Activated T-helper 17 cell treated with anti-CD3 and anti-CD28 coated beads, Interleukin-2, amount 50 U/mL, for 72 hours (primary cell): ENCODE measurements around the gene CBY1. TPM values are rescaled to one million over a fixed set of nuclear protein-coding genes. Genes with fewer than 3 reads are reported as not detected.
A peak's percentile ranks its signal among the peaks of the same experiment; 100 is the strongest.
"Not testable (repeated sequence)": the region's sequence is repeated elsewhere in the genome, so short reads cannot be mapped to it uniquely, and the experiment has no call there.

Experiments used
- ATAC-seq: fragments of 150-1000 bp; cut with Tn5 transposase; replicated peaks from 2 replicates; pipeline ENCODE4 v1.10.0; 2021; ENCODE audit warnings: mild to moderate bottlenecking, moderate library complexity
- H3K27ac Mint-ChIP-seq: one replicate; pipeline ENCODE4 v1.8.0; 2022; ENCODE audit warnings: mixed read lengths
- H3K27me3 Mint-ChIP-seq: one replicate; pipeline ENCODE4 v1.8.0; 2022; ENCODE audit warnings: mixed read lengths
- H3K36me3 Mint-ChIP-seq: one replicate; pipeline ENCODE4 v1.8.0; 2022; ENCODE audit warnings: low read depth, mild to moderate bottlenecking, mixed read lengths
- H3K4me1 Mint-ChIP-seq: one replicate; pipeline ENCODE4 v1.8.0; 2022; ENCODE audit warnings: mixed read lengths
- H3K4me3 Mint-ChIP-seq: one replicate; pipeline ENCODE4 v1.8.0; 2022; ENCODE audit warnings: mild to moderate bottlenecking, mixed read lengths
- H3K9me3 Mint-ChIP-seq: one replicate; pipeline ENCODE4 v1.8.0; 2022; ENCODE audit warnings: mixed read lengths
- total RNA-seq, 2 donors: library from RNA; stranded (reverse); gene quantifications; one replicate each; pipeline ENCODE4 v1.2.3, GENCODE V29; 2022

Gene CBY1
- total RNA-seq, 2 donors from 2014 or later = 10.4 to 11.5 TPM

DNA sequence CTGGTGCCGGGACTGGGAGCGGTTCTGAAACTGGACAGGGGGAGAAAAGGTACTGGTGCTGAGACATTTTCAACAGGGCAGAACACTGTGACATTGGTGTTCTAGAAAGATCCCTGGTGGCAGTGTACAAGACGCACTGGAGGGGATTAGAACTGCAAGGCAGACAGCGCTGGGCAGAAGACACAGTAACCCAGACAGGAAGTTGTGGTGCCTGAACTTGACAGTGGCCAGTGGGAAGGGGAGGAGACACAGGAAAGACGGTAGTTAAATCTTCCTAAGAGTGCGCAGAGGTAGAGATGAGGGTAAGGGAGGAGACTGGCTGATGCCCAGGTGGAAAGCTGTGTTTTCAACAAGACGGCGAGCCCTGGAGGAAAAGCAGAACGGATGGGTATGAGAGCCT lies 24.7 kb upstream of the CBY1 start:
- peak; percentile 48 for ATAC-seq
- Mint-ChIP-seq H3K27ac (peak overlapping the region; percentile 73), H3K27me3 (no peaks in the 10 kb centered on the region), H3K4me1 (peaks cover 8% of the 10 kb centered on the region), H3K9me3 (no peaks in the 10 kb centered on the region), H3K4me3 (peak overlapping the region; percentile 44), H3K36me3 (no peaks in the 10 kb centered on the region)

DNA sequence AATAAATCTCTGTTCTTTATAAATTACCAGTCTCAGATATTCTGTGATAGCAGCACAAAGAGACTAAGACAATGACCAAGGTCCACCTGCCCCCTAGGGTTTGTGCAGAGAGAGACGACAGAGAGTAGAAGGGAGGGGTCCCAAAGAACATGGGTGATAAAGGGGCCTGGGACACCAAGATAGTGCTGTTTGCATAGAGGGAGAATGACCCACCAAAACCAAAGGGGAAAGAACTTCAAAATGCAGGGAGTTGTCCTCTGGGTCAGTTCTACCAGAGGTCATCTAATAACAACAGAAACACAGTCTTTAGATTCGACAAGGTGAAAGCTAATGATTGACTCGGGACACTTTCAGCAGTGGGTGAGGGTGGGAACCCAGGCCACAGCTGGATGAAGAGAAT lies 23.9 kb upstream of the CBY1 start:
- no peaks in the 10 kb centered on the region for H3K27me3 Mint-ChIP-seq
- peaks cover 8% of the 10 kb centered on the region for H3K4me1 Mint-ChIP-seq
- no peak for ATAC-seq
- H3K27ac Mint-ChIP-seq = no peak overlapping the region
- H3K36me3 Mint-ChIP-seq = no peaks in the 10 kb centered on the region
- no peak overlapping the region for H3K4me3 Mint-ChIP-seq
- H3K9me3 Mint-ChIP-seq = no peaks in the 10 kb centered on the region

DNA sequence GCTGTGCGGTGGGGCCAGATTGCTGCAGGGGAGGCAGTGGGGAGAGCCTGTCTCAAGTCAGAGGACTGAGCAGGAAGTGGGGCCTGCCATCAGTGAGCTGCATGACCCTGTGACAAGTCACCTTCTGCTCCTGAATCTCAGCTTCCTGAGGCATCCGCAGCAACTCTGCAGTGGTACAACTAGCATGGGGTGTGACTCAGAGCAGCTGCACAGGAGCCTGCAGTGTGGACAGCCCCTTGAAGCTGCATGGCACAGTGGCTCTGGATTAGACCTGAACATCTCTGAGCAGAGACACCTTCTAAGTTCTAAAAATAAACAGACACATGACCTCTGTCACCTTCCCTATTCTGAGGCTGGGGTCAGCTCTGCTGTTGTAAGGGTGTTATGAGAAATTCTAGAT lies 18.2 kb upstream of the CBY1 start:
- Mint-ChIP-seq H3K36me3 (no peaks in the 10 kb centered on the region), H3K27me3 (peaks cover 11% of the 10 kb centered on the region), H3K4me3 (no peak overlapping the region), H3K4me1 (no peaks in the 10 kb centered on the region), H3K9me3 (no peaks in the 10 kb centered on the region), H3K27ac (no peak overlapping the region)
- ATAC-seq = no peak

DNA sequence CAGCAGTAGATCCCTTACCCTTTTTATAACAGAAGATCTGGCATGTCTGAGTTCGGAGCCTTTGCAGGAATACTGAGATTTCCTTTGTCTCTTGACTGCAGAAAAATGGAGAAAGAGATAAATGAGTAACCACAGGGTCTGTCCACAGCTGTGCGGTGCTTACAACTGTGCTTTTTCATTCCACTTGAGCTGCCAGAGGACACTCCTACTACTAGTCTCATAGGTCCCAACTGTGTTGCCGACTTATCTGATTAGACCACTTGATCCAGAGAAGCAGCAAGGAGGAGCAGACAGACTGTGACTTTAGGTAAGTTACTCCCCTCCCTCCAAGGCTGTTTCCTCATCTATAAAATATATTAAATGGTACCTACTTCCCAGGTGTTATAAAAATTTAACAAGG lies 17.7 kb upstream of the CBY1 start:
- ATAC-seq = no peak
- Mint-ChIP-seq H3K36me3 (no peaks in the 10 kb centered on the region), H3K4me1 (no peaks in the 10 kb centered on the region), H3K9me3 (no peaks in the 10 kb centered on the region), H3K4me3 (no peak overlapping the region), H3K27ac (no peak overlapping the region), H3K27me3 (peaks cover 11% of the 10 kb centered on the region)

DNA sequence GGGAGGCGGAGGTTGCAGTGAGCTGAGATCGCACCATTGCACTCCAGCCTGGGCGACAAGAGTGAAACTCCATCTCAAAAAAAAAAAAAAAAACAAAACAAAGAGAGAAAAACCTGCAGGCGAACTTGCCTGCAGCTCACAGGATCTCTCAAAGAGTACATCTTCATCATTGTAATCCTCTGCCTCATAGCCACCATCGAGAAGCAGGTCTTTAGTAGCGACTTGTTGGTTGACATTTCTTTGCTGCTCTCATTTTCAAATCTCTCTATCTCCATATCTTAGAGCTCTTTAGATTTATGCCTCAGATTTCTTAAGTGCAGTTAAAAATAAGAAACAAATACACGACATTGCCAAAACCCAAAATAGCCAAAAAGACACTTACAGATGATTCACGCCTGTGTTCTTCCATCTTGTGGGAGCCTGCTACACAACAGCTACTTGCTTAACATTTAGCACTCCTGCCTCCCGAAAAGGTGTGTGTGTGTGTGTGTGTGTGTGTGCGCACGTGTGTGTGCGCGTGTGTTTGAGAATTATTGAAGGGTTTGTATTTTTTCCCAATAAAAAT lies 14.9 kb upstream of the CBY1 start:
- H3K4me1 Mint-ChIP-seq = no peaks in the 10 kb centered on the region
- no peaks in the 10 kb centered on the region for H3K36me3 Mint-ChIP-seq
- H3K27me3 Mint-ChIP-seq = peaks cover 11% of the 10 kb centered on the region
- H3K4me3 Mint-ChIP-seq = no peak overlapping the region
- H3K27ac Mint-ChIP-seq = no peak overlapping the region
- H3K9me3 Mint-ChIP-seq = no peaks in the 10 kb centered on the region
- no peak for ATAC-seq

DNA sequence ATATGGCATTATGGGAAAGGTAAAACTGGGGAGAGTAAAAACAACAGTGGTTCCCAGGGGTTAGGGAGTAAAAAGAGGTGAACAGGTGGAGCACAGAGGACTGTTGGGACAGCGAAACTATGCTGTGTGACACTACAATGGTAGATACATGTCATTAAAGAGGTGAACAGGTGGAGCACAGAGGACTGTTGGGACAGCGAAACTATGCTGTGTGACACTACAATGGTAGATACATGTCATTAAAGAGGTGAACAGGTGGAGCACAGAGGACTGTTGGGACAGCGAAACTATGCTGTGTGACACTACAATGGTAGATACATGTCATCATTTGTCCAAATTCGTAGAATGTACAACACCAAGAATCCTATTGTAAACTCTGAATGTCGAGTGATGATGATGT lies 12.2 kb upstream of the CBY1 start:
- not testable (repeated sequence) for H3K4me3 Mint-ChIP-seq, H3K27ac Mint-ChIP-seq, H3K4me1 Mint-ChIP-seq, H3K36me3 Mint-ChIP-seq, H3K9me3 Mint-ChIP-seq
- peak; percentile 38 for ATAC-seq
- H3K27me3 Mint-ChIP-seq = peaks cover 11% of the 10 kb centered on the region

DNA sequence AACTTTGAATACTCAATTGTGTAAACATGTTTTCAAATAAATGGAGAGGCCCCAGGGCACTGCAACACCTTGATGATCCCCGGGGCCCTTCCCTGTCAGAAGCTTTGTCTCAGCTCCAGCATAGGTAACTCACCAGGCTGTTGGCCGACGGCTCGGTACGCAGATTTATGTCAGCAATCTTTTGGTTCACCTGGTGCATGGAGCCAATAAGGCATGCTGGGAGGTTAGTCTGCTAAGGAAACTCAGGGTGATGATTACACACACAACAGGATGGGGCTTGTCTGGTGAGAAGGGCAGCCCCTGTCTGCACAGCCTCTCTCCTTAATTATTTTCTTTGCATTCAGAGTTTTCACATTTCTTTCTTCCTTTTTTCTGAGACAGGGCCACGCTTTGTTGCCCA lies 11.0 kb upstream of the CBY1 start:
- Mint-ChIP-seq H3K4me1 (peaks cover 5% of the 10 kb centered on the region), H3K27ac (no peak overlapping the region), H3K36me3 (no peaks in the 10 kb centered on the region), H3K9me3 (no peaks in the 10 kb centered on the region), H3K4me3 (no peak overlapping the region), H3K27me3 (peaks cover 11% of the 10 kb centered on the region)
- ATAC-seq = no peak

DNA sequence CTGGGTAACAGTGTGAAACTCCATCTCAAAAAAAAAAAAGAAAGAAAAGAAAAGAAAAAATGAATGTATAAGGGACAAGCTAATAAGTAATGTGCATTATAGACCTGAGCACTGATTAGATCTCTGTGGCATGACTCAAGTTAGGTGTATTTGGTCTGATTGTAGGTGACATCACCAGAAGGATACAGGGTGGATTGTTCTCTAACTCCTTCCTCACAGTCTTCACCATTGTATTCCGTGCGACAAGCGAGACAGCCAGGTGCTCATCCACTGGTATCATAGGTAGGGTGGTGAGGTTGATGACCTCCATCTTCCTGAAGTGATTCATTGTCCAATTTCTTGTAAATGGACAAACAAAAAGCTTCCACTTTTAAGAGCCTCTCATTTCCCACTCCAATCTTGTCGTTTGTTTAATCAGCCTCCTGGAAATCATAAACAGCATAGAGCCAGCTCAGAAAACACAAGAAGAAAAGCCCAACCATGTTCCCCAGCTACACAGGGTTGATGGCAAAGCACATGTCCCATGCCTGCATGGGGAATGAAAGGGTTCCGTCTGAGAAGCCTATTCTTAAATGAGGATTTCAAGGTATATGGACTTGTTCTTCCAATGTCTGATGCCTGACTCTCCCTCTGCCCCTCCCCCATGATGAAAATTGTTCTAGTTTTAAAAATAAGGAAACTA lies 6.5 kb upstream of the CBY1 start:
- Mint-ChIP-seq H3K4me1 (peaks cover 5% of the 10 kb centered on the region), H3K4me3 (no peak overlapping the region), H3K27me3 (no peaks in the 10 kb centered on the region), H3K36me3 (no peaks in the 10 kb centered on the region), H3K9me3 (no peaks in the 10 kb centered on the region), H3K27ac (no peak overlapping the region)
- no peak for ATAC-seq

DNA sequence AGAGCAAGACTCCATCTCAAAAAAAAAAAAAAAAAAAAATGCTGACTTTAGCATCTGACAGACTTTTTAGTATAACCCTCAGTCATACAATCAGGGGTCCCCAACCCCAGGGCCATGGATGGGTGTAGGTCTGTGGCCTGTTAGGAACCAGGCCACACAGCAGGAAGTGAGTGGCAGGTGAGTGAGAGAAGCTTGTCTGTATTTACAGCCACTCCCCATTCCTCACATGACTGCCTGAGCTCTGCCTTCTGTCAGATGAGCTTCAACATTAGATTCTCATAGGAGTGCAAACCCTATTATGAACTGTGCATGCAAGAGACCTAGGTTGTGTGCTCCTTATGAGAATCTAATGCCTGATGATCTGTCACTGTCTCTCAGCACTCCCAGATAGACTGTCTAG lies 3.6 kb upstream of the CBY1 start:
- Mint-ChIP-seq H3K9me3 (no peaks in the 10 kb centered on the region), H3K27ac (no peak overlapping the region), H3K27me3 (no peaks in the 10 kb centered on the region), H3K4me3 (no peak overlapping the region), H3K36me3 (no peaks in the 10 kb centered on the region), H3K4me1 (peaks cover 5% of the 10 kb centered on the region)
- ATAC-seq = no peak

DNA sequence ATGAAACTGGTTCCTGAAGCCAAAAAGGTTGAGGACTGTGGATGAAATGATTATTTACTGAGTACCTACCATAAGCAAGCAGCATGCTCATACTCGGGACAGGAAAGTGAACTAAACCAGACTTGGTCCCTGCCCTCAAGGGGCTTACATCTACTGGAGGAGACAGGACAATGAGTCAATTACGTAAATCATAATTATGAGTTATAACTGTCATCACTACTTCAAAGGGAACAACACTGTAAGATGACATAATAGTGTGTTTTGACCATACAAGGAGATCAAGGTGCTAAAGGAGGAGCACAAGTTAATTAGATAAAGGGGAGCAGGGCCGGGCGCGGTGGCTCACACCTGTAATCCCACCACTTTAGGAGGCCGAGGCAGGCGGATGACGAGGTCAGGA lies 2.7 kb upstream of the CBY1 start:
- ATAC-seq = no peak
- Mint-ChIP-seq H3K4me3 (no peak overlapping the region), H3K9me3 (no peaks in the 10 kb centered on the region), H3K4me1 (peaks cover 5% of the 10 kb centered on the region), H3K27me3 (no peaks in the 10 kb centered on the region), H3K36me3 (no peaks in the 10 kb centered on the region), H3K27ac (no peak overlapping the region)

DNA sequence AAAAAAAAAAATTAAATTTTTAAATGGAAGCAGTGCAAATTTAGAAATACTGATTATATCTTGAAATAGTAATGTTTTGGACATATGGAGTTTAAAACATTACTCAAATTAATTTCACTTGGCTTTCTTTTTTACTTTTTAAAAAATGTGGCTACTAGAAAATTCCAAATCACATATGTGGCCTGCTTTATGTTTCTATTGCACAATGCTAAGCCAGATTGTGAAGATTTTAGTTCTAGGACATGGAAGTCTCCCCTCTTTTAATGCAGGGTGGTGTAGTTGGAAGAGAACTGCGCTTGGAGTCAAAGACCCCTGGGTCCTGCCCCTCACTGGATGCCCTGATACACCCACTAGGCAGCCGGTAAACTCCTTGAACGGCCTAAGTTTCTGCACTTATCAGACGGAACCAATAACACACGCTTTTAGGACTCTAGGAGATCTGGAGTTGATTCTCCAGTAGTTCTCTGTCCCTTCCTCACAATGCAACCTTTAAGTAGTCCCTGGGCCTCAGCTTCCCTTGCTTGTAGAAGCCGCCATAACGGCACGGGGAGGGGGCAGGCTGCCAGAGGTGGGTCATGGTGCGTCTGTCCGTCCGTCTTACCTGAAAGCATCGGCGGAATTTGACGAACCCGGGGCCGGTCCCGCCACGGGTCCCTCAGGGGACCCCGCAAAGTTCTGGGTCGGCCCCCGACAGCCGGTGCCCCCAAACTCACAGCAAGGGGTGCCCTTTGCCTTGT lies 751 bp upstream of the CBY1 start:
- no peaks in the 10 kb centered on the region for H3K27me3 Mint-ChIP-seq
- H3K36me3 Mint-ChIP-seq = no peaks in the 10 kb centered on the region
- ATAC-seq = no peak
- no peaks in the 10 kb centered on the region for H3K9me3 Mint-ChIP-seq
- H3K27ac Mint-ChIP-seq = peak overlapping the region; percentile 97
- peak overlapping the region; percentile 87 for H3K4me3 Mint-ChIP-seq
- H3K4me1 Mint-ChIP-seq = peaks cover 5% of the 10 kb centered on the region

DNA sequence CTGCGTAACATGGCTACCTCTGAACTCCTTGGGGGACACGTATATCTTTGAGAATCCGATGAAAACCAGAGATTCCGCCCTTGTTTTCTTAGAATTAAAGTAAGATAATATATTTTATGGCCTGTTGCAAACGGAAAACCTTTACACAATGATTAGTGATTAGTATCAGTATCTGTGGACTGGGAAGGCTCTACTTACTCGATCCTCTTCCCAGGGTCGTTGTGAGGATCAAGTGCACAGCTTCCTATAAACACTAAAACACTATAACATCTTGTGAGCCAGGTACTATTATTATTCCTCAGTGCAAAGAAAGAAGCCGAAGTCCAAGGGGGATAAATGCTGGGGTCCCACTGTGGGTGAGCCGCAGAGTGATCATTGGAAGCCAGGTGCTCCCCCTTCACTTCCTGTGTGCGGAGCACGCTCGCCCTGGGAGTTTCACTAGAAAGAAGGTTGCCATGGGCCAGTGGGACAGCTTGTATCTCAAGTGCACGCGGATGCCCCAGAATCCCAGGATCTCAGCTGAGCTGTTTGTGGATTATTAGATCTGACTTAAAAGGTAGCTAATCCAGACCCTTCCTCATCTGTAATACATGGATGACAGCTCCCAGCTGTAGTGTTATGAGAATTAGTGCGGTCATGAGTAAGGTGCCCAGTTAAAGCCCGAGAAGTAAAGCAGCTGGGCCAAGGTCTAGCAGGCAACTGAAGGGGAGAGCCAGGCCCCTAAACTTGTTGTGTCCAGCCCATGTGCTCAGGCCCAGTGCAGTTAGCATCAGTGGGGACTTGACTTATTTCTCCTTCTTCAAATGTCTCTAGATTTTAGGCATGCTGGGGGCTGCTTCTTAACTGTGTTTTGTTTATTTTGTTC lies 839 bp downstream of the CBY1 start:
- ATAC-seq = peak; percentile 50
- H3K27ac Mint-ChIP-seq = peak overlapping the region; percentile 97

DNA sequence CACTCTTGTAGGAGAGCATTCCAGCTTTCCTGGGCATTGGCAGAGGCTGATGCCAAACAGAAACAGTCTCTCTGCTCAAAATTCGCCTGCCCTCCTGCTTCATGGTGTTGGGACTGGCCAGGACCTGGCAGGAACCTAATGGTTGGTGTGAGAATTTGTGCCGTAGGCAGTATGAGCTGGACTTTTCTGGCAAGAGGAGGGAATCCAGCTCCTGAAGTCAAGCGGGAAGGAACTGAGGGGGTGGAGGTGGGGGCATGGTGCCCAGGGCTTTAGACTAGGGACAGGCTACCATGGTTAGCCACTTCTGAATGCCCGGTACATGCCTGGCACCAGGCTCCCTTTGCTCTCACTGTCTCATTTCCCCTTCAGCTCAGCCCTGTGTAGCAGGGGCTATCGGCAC lies 18.4 kb downstream of the CBY1 start:
- Mint-ChIP-seq H3K4me1 (no peaks in the 10 kb centered on the region), H3K9me3 (no peaks in the 10 kb centered on the region), H3K4me3 (no peak overlapping the region), H3K27ac (no peak overlapping the region), H3K36me3 (peaks cover 14% of the 10 kb centered on the region), H3K27me3 (no peaks in the 10 kb centered on the region)
- ATAC-seq = no peak

More for the DNA sequence above, 839 bp downstream of the CBY1 start:
- peaks cover 6% of the 10 kb centered on the region for H3K36me3 Mint-ChIP-seq
- H3K4me3 Mint-ChIP-seq = peak overlapping the region; percentile 87
- no peaks in the 10 kb centered on the region for H3K9me3 Mint-ChIP-seq
- H3K4me1 Mint-ChIP-seq = peaks cover 5% of the 10 kb centered on the region
- no peaks in the 10 kb centered on the region for H3K27me3 Mint-ChIP-seq

DNA sequence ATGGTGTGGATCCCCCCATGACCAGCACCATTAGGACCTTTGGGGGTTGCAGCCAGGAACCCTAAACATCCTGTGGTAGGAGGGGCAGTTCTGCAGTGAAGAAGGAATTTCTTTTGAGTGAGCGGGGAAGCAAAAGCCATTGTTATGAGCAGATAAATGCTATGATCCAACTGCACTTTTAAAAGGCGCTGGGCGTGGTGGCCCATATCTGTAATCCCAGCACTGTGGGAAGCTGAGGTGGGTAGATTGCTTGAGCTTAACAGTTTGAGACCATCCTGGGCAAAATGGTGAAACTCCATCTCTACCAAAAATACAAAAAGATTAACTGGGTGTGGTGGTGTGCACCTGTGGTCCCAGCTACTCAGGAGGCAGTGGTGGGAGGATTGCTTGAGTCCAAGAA lies 19.4 kb downstream of the CBY1 start:
- no peak for ATAC-seq
- no peaks in the 10 kb centered on the region for H3K4me1 Mint-ChIP-seq
- H3K4me3 Mint-ChIP-seq = no peak overlapping the region
- peaks cover 8% of the 10 kb centered on the region for H3K36me3 Mint-ChIP-seq
- no peak overlapping the region for H3K27ac Mint-ChIP-seq
- H3K9me3 Mint-ChIP-seq = no peaks in the 10 kb centered on the region
- H3K27me3 Mint-ChIP-seq = no peaks in the 10 kb centered on the region
